GM23248 (cell line): ENCODE data around the gene SLC22A14.

Experiments used
- EZH2 ChIP-seq: fragments of 200-600 bp; sonication (generic); IDR thresholded peaks from 2 replicates; pipeline ENCODE4 v1.6.1; 2018; ENCODE audit warnings: antibody characterized with exemption, mild to moderate bottlenecking; ENCODE audit not compliant: insufficient read depth, poor library complexity, severe bottlenecking
- EZH2phosphoT487 ChIP-seq: fragments of 200-600 bp; sonication (generic); IDR thresholded peaks from 2 replicates; pipeline ENCODE4 v1.6.1; 2018; ENCODE audit warnings: antibody characterized with exemption, moderate library complexity, mild to moderate bottlenecking, low read depth; ENCODE audit not compliant: insufficient read depth

DNA sequence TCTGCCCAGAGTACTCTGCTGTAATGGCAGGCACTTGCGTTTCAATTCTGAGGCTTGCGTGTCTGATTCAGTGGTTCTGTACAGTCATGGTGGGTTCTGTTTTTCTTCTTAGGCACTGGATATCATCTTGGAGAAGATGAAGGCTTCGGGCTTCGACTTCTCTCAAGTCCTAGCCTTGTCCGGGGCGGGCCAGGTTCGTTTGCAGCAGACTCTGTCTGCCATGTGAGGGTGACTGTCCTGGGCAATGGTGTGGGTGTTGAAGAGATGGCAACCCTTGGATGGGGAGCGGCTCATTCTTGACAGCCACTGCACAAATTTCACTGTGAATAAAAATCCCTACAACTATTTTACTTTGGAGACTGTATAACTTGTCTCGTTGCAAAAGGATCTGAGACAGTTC, 80.7 kb downstream of the SLC22A14 start:
- TF ChIP-seq EZH2 (no peak), EZH2phosphoT487 (no peak)
